GM21515 (cell line): ENCODE data around the gene TPSAB1.
"Not testable (repeated sequence)": the region's sequence is repeated elsewhere in the genome, so short reads cannot be mapped to it uniquely, and the experiment has no call there.

Experiments used
- ATAC-seq: cut with Tn5 transposase; IDR thresholded peaks from one replicate; pipeline ENCODE4 v1.9.1; 2021; ENCODE audit not compliant: unreplicated experiment

The TPSAB1 gene

DNA sequence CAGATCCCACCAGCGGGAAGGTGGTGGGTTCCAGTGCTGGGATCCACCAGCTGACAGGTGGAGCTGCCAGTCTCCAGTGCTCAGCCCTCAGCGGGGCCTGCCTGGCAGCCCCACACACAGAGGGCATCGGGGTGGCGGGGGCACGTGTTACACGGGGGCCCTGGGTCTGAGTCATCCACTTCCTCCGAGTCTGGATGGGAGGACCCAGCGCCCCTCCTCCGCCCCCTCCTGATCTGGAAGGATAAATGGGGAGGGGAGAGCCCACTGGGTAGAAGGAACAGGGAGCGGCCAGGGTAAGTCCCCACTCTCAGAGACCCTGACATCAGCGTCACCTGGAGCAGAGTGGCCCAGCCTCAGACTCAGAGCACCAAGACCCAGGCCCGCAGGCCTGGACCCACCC lies at the start of gene TPSAB1:
TSS of gene TPSAB1 (plus strand) at position 270 of the 400 bp plus-strand sequence. CDS start 234 bp downstream, outside the sequence.
- ATAC-seq = not testable (repeated sequence)

DNA sequence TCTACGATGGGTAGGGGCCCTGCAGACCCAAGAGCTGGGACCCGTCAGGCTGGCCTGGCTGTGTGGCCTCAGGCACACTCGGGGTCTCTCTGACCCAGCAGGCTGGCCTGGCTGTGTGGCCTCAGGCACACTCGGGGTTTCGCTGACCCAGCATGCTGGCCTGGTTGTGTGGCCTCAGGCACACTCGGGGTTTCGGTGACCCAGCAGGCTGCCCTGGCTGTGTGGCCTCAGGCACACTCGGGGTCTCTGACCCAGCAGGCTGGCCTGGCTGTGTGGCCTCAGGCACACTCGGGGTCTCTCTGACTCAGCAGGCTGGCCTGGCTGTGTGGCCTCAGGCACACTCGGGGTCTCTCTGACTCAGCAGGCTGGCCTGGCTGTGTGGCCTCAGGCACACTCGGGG lies 49.7 kb upstream of the TPSAB1 start:
- not testable (repeated sequence) for ATAC-seq

DNA sequence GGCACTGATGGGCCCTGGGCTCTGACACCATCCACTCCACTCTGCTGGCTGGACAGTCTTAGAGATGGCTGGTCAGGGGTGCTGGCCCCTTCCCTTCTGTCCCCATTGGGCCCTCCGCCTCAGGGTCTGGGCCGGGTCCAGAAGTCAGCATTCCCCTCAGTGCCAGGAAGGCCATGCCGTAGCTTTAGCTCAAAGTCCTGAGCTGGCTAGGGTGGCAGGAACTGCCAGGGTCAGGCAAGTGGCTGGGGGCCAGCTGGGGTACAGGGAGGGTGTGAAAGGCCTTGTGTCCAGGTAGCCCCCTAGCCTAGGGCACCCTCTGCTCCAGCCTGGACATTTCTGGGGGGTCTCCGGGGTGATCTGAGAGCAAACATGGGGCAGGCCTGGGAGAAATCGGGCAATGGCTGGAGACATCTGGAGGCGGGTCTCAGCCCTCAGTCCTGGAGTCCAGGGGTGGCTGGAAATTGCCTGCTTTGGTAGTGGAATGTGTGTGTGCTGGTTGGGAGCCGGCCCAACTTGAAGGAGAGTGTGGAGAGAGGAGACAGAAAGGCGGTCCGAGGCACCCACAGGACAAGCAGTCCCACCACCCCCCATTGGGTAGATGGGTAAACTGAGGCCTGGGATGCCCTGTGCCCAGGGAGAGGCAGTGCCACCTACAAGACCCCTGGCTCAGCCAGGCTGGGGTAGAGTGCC lies 48.0 kb upstream of the TPSAB1 start:
- ATAC-seq = no peak

DNA sequence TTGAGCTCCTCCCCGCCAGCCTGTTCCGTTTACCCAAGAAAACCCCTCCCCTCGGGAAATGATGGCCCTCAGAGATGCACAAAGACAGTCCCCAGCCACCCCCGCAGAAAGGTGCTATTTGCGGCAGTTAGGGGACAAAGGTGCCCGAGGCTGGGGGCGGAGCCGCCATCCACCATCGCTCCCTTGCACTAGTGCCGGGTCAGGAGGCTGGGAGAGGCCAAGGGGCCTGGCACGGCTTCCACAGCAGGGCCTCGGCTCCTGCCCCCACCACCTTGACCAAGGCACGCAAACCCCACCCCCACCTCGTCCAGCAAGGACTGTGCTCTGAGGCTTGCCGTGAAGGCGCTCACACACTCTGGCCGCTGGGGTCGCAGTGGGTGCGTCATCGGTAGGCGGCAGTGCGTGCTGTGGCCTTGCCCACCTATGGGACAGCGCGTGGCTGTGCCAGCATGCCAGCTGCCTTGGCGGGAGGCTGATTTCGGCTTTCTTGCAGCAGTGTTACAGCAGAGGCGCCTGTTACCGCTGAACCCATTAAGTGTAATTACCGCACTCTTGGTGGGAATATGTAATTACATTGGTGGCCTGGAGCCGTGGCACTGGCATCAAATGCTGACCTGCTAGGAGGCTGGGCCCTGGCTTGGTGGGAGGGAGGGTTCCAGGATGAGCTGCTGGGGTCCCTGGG lies 47.2 kb upstream of the TPSAB1 start:
- no peak for ATAC-seq

DNA sequence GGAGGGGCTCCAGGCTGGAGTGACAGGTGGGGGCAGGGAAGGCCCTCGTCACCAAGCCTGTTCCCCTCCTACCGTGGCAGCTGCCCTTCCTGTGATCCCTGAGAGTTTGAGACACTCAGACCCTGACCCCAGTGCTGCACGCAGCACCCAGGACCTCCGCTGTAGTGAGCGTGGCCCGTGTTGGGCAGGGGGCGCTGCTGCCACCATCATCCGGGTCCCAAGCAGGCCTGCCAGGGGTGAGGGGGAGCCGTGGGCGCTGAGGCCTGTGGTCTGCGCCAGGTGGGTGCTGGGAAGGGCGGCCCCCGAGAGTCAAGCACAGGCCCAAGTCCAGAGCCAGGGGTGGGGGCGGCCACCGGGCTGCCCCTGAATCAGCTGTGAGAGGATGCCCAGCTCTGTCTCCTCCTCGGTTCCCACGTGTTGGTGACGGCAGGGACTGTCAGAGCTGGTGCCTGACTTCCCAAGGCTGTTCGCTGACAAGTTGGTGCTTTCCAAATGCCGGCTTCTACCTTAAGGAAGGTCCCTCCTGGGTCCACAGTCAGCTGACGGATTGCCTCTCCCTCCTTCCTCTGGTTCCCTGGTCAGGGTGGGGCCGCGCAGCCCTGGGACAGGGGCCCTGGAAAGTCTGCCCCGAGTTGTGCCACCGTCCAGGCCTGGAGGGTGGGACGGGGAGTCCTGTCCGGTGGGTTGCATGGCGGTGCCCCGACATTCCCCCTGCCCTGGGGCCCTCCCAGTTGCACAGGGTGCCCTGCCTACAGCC lies 46.5 kb upstream of the TPSAB1 start:
- no peak for ATAC-seq

DNA sequence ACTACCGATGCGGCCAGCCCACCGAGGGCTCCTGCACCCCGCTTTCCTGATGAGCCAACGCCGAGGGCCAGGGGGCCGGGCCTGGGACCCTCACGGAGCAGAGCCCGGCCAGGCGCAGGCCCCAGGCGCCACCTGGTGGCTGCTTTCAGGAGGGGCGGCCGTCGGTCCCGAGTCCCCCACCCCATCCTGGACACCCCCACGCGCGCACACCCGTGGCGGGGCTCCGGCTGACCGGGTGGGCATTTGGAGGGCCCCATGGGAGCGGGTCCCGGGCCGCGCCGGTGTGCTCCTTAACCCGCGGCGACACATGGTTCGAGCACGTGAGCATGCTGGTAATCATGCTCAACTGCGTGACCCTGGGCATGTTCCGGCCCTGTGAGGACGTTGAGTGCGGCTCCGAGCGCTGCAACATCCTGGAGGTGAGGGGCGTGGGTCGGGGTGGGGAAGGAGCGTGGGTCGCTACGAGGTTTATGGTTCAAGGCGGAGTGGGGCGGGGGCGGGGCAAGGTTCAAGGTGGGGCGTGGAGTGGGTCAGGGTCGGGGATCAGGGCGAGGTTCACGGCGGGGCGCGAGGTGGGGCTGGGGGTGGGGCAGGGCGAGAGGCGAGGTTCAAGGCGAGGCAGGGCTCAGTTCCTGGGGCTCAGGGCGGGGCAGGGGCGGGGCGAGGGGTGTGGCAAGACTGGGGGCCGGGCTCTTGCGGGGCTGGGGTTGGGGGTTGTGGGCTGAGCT lies 45.7 kb upstream of the TPSAB1 start:
- ATAC-seq = no peak

DNA sequence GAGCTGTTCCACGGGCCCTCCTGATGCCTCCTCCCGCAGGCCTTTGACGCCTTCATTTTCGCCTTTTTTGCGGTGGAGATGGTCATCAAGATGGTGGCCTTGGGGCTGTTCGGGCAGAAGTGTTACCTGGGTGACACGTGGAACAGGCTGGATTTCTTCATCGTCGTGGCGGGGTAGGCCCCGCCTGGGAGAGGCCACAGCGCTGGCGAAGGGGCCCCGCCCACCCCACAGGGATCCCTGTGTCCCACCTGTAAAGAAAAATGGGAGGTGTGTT lies 45.2 kb upstream of the TPSAB1 start:
- ATAC-seq = no peak

DNA sequence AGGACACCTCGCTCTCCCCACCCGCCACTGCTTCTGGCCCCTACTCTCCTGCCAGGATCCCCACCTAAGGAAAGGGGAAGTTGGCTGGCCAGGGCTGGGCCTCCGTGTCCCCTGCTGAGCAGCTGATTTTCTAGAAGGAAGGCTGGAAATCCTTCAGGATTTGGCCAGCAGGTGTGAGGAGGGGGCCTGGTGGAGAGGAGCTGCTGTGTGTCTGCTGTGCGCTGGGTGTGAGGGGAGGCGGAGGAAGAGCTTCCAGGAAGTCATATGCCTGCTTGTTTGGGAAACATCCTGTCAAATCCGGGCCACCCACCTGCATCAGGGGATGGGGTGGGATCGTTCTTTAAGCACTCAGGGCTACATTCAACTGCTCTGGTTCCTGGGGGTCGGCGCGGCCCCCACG lies 44.0 kb upstream of the TPSAB1 start:
- ATAC-seq = no peak

DNA sequence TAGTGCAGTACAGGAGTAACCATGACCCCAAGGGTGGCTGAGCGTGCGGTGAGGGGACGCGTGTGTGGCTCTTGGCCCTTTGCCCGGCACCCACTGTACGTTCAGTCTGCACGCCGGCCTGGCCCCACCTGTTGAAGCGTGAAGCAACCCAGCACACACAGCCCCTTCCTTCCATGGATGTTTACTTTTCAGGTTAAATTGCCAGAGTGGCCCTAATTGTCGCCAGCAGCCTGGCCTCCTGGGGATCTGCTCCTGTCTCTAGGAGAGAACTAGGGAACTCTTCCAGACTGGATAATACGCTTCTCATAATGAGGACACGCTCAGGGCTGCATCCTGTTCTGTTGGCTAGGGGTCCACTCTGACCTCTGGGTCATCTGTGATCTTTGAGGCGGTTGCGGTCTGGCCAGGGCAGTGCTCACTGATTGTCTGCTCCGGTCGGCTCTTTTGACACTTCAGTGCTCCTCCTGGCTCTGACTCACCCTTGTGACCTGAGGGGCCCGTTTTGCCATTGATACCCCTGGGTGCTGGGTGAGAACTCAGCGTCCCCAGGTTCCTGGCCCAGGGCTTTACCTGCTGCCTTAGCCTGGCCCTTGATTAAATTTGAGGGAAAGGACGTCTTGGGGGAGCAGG lies 43.2 kb upstream of the TPSAB1 start:
- no peak for ATAC-seq

DNA sequence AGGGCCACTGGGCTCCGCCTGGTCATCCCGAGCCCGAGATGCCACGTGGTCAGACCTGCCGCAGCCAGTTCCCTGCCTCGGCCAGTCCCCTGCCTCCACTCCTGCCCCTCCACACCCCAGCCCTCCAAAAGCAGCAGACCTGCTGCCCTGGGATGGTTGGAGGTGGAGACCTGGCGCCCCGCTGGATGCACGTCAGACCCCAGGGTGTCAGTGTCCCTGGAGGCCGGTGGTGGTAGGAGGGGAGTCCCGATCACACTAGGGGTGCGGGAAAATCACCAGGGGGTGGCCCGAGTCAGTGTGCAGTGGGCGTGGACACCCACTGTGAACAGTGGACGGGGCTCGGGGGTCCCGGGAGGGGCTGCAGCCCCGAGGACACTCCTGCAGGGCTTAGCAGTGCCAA lies 42.3 kb upstream of the TPSAB1 start:
- ATAC-seq = no peak

DNA sequence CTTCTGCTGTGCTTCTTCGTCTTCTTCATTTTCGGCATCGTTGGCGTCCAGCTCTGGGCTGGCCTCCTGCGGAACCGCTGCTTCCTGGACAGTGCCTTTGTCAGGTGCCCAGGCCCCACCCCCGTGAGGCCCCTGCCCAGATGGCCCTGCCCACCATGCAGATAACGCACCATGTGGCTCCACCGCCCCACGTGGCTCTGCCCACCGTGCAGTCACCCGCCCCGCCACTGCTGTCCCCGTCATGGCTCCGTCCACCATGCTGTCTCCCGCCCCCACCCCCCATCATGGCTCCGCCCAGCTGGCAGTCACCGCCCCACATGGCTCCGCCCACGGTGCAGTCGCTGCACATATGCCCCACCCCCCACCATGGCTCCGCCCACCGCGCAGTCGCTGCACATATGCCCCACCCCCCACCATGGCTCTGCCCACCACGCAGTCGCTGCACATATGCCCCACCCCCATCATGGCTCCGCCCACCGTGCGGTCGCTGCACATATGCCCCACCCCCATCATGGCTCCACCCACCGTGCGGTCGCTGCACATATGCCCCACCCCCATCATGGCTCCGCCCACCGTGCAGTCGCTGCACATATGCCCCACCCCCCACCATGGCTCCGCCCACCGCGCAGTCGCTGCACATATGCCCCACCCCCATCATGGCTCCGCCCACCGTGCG lies 41.7 kb upstream of the TPSAB1 start:
- ATAC-seq = not testable (repeated sequence)

DNA sequence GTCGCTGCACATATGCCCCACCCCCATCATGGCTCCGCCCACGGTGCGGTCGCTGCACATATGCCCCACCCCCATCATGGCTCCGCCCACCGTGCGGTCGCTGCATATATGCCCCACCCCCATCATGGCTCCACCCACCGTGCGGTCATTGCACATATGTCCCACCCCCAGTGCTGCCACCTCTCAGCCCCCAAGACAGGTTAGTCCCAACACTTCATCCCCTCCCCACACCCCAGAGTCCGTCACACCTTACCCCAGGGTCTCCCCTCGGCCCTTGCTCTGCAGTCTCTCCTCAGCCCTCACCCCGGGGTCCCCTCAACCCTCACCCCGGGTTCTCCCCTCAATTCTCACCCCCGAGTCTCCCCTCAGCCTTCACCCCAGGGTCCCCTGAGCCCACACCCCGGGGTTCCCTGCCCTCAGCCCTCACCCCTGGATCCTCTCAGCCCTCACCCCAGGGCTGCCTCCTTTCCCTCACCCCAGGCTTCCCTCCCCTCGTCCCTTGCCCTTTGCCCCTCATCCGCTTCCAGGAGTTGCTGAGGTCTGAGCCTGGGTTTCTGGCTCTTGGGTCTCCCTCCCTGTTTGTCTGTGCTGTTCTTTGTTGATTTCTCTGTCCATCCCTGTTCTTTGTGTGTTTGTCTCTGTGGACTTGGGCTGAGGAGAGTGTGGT lies 41.0 kb upstream of the TPSAB1 start:
- no peak for ATAC-seq

DNA sequence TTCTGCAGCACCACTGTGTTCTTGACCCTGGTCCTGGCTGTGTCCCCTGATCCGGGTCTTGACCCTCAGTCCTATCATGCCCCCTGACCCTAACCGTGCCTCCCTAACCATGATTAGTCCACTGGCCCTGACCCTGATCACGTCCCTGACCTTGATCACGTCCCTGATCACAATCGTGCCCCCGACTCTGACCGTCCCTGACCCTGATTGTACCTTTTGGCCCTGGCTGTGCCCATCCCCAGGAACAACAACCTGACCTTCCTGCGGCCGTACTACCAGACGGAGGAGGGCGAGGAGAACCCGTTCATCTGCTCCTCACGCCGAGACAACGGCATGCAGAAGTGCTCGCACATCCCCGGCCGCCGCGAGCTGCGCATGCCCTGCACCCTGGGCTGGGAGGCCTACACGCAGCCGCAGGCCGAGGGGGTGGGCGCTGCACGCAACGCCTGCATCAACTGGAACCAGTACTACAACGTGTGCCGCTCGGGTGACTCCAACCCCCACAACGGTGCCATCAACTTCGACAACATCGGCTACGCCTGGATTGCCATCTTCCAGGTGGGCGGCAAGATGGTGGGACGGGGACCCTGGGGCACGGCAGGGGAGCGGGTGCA lies 40.4 kb upstream of the TPSAB1 start:
- no peak for ATAC-seq

DNA sequence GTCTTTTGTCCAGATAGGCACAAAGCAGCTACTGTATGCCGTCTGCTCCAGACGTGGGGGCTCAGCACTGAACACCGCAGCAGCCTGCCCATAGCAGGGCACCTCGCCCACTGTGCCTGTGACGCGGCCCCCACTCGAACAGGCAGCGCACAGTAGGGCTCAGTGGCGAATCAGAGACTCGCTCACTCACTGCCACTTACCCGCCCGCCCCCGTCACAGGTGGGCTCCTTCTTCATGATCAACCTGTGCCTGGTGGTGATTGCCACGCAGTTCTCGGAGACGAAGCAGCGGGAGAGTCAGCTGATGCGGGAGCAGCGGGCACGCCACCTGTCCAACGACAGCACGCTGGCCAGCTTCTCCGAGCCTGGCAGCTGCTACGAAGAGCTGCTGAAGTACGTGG lies 39.1 kb upstream of the TPSAB1 start:
- ATAC-seq = no peak

DNA sequence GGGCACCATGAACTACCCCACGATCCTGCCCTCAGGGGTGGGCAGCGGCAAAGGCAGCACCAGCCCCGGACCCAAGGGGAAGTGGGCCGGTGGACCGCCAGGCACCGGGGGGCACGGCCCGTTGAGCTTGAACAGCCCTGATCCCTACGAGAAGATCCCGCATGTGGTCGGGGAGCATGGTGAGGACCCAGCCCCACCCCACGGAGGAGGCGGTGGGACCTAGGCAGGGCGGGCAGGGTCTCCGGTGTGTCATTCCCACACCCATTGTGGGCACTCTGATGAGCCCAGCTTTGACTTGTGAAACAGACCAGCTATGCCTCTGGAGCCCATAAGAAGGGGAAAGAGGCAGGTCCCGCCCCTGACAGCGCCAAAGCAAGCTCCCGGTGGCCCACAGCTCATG lies 38.2 kb upstream of the TPSAB1 start:
- ATAC-seq = no peak

DNA sequence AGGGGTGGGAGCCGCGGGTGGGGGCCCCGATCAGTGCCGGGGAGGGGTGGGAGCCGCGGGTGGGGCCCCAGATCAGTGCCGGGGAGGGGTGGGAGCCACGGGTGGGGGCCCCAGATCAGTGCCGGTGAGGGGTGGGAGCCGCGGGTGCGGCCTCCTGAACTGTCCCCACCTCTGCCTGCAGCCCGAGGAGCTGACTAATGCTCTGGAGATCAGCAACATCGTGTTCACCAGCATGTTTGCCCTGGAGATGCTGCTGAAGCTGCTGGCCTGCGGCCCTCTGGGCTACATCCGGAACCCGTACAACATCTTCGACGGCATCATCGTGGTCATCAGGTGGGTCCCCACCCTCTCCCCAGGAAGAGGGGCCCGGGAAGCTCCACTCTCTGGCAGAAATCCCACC lies 35.6 kb upstream of the TPSAB1 start:
- ATAC-seq = no peak

DNA sequence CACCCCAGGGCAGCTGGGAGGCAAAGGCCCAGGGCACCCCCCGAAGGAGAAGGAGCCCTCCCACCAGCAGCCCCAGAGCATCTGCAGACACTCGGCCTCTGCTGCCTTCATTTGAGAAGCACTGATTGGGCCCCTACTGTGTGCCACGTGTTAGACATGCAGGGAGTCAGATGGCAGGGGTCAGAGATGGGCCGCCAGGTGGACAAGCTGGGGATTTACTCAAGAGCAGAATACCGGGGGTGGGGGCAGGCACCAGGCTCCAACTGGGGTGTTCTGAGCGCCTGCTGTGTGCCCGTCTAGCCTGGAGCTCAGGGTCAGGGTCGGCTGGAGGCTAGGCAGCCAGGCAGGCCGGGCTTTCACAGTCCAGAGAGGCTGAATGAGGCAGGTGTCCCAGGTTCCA lies 34.2 kb upstream of the TPSAB1 start:
- ATAC-seq = no peak

DNA sequence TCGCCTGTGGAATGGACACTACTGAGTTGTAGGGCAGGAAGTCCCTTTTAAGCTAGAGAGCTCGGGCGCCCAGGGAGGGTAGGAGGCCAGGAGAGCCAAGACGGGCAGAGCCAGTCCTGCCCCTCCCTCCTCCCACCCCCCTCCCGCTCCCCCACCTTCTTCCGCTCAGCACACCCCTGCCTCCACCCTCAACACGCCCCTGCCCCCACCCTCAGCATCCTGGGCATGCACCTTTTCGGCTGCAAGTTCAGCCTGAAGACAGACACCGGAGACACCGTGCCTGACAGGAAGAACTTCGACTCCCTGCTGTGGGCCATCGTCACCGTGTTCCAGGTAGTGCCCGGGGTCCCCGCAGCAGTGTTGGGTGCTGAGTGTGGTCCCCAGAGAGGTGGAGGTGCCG lies 33.7 kb upstream of the TPSAB1 start:
- ATAC-seq = no peak

DNA sequence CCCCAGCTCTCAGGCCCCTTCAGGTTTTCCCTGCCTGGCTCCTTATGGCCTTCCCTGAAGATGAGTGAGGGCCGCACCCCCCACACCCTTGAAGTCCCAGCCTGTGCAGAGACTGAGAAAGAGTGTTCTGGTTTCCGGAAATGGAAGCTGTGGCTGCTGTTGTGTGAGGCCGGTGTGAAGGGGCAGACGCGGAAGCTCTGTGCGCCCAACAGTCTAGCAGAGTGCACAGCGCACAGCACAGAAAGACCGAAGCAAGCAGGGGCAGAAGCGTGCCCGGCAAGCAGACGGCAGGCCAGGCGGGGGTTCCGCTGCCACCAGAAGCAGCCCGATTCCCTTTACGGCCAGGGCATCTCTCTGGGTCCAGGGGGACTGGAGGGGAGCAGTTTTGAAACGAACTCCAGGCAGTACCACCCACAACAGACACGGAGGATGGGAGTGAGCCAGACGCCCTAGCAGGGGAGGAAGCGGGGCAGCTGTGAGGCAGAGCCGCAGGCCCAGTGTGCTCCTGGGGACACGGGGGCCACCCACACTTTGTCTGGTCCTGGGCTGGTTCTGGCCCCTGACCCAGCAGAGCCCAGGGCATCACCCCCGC lies 32.2 kb upstream of the TPSAB1 start:
- no peak for ATAC-seq
